PC-9 (cell line): ENCODE data around the gene CCDC201. TPM values are rescaled to one million over a fixed set of nuclear protein-coding genes. Genes with fewer than 3 reads are reported as not detected.
A peak's percentile ranks its signal among the peaks of the same experiment; 100 is the strongest.

Experiments
- BruUV-seq: library from RNA; stranded (reverse); fragments of 400-500 nt; replicated peaks from 2 replicates; lab custom pipeline; 2021; lab: Mats Ljungman, UMichigan
- CTCF ChIA-PET: fragments of 300-600 bp; sonication (Branson Sonifier 250); formaldehyde crosslinking; loops from one replicate; lab custom pipeline; 2022; ENCODE audit warnings: antibody characterized with exemption; lab: Charles Lee
- POLR2A ChIA-PET: fragments of 300-600 bp; sonication (Branson Sonifier 250); formaldehyde crosslinking; loops from one replicate; lab custom pipeline; 2022; ENCODE audit warnings: antibody characterized with exemption; ENCODE audit not compliant: unreplicated experiment; lab: Charles Lee
- DNase-seq, 2 experiments: peaks; one replicate each; pipeline versions ENCODE4 v3.0.0 to v3.0.0-alpha.2; 2015 to 2022; ENCODE audit warnings: mixed read lengths in 1 of 2
- H2AFZ ChIP-seq: fragments of 200-600 bp; sonication (generic); 2 replicates; pipeline ENCODE4 v1.8.1; 2017; ENCODE audit warnings: antibody characterized with exemption
- H3F3A ChIP-seq: fragments of 200-600 bp; sonication (generic); 2 replicates; pipeline ENCODE4 v1.8.1; 2017; ENCODE audit warnings: antibody characterized with exemption, mild to moderate bottlenecking, low read depth; ENCODE audit not compliant: insufficient read depth
- H3K27ac ChIP-seq: fragments of 200-600 bp; sonication (generic); 2 replicates; pipeline ENCODE4 v1.6.1; 2016; ENCODE audit warnings: mixed run types
- H3K27me3 ChIP-seq: fragments of 200-600 bp; sonication (generic); 2 replicates; pipeline ENCODE4 v1.6.1; 2016; ENCODE audit warnings: low read depth, mixed run types; ENCODE audit not compliant: insufficient read depth
- H3K36me3 ChIP-seq: fragments of 200-600 bp; sonication (generic); 2 replicates; pipeline ENCODE4 v1.6.1; 2016; ENCODE audit warnings: low read depth, mixed run types
- H3K4me1 ChIP-seq: fragments of 200-600 bp; sonication (generic); replicated peaks from 2 replicates; pipeline ENCODE4 v1.6.1; 2016; ENCODE audit warnings: mixed run types; ENCODE audit not compliant: insufficient read depth
- H3K4me2 ChIP-seq: fragments of 200-600 bp; sonication (generic); 2 replicates; pipeline ENCODE4 v1.6.1; 2017; ENCODE audit warnings: mixed run types
- H3K4me3 ChIP-seq: fragments of 200-600 bp; sonication (generic); 2 replicates; pipeline ENCODE4 v1.6.1; 2016; ENCODE audit warnings: mixed run types
- H3K79me2 ChIP-seq: fragments of 200-600 bp; sonication (generic); 2 replicates; pipeline ENCODE4 v1.6.1; 2017; ENCODE audit warnings: low read depth, mixed run types
- H3K9me2 ChIP-seq: fragments of 200-600 bp; sonication (generic); 2 replicates; pipeline ENCODE4 v1.8.1; 2017; ENCODE audit warnings: mild to moderate bottlenecking; ENCODE audit not compliant: insufficient read depth
- H3K9me3 ChIP-seq: fragments of 200-600 bp; sonication (generic); 2 replicates; pipeline ENCODE4 v1.8.1; 2016; ENCODE audit warnings: low read depth; ENCODE audit not compliant: insufficient read depth
- H4K20me1 ChIP-seq: fragments of 200-600 bp; sonication (generic); 2 replicates; pipeline ENCODE4 v1.8.1; 2017; ENCODE audit not compliant: insufficient read depth
- CTCF ChIP-seq: fragments of 200-600 bp; sonication (generic); conservative IDR thresholded peaks from 2 replicates; pipeline ENCODE4 v1.6.1; 2017; ENCODE audit warnings: mixed run types, antibody characterized with exemption, mild to moderate bottlenecking, moderate library complexity
- EZH2 ChIP-seq: fragments of 200-600 bp; sonication (generic); IDR thresholded peaks from 2 replicates; pipeline ENCODE4 v1.8.0; 2017; ENCODE audit warnings: antibody characterized with exemption, low read depth
- intact Hi-C: fragments of 100-400 bp; cut with micrococcal nuclease; formaldehyde crosslinking; loops from one replicate; pipeline ENCODE4 v1.10.0; 2022; ENCODE audit not compliant: unreplicated experiment
- total RNA-seq: library from RNA; stranded (reverse); gene quantifications from 2 replicates; pipeline ENCODE4 v1.2.3, GENCODE V29; 2021

Gene CCDC201
- total RNA-seq, 1 experiment from 2014 or later: not detected

GRCh38 chr7:45881280-45881758, 8.4 kb upstream of the CCDC201 start:
- H3K9me3 ChIP-seq: peaks cover 25% of the 10 kb centered on the region
- TF ChIP-seq CTCF: no peak
- TF ChIP-seq EZH2: no peak
- H4K20me1 ChIP-seq: no peaks in the 10 kb centered on the region
- DNase-seq: peak in 1 of 2 experiments; percentile 29
- peaks cover 43% of the 10 kb centered on the region for H3K4me1 ChIP-seq
- POLR2A ChIA-PET: interaction anchor here (0.6 kb wide), 1 partner anchor 25 kb away, joined by 6 read pairs; no protein-coding TSS in a partner anchor
- H3F3A ChIP-seq: peaks cover 36% of the 10 kb centered on the region
- H3K4me2 ChIP-seq: peak overlapping the region; percentile 24
- intact Hi-C loops: no loop called here
- H3K36me3 ChIP-seq: no peaks in the 10 kb centered on the region
- no peak overlapping the region for H3K4me3 ChIP-seq
- peak overlapping the region; percentile 80 for H3K27ac ChIP-seq
- H3K9me2 ChIP-seq: no peaks in the 10 kb centered on the region
- H2AFZ ChIP-seq: no peak overlapping the region
- H3K79me2 ChIP-seq: no peaks in the 10 kb centered on the region; the same call in 1 of the 2 replicates
- no peaks in the 10 kb centered on the region for H3K27me3 ChIP-seq
- CTCF ChIA-PET: no interaction called here
- BruUV-seq: no TSS peak

DNA sequence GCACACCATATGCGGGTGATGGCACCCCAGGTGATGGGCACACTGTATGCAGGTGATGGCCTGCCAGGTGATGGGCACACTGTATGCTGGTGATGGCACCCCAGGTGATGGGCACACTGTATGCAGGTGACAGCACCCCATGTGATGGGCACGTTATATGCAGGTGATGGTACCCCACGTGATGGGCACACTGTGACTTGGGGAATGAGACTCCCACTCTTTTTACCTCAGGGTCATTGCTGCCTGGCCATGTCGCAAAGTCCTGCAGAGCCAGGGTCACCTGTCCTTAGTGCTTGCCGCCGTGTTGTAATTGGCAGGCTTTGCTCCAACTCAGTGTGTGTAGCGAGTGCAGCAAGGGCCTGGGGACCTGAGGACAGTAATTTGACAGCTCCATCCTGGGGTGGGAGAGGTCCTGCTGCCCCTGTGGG, 7.6 kb upstream of the CCDC201 start:
- Histone ChIP-seq H3K4me1 (peaks cover 40% of the 10 kb centered on the region), H3K4me3 (no peak overlapping the region), H3K9me2 (no peaks in the 10 kb centered on the region), H3F3A (peaks cover 31% of the 10 kb centered on the region), H3K4me2 (no peak overlapping the region), H3K79me2 (no peaks in the 10 kb centered on the region), H3K27ac (no peak overlapping the region), H2AFZ (no peak overlapping the region), H4K20me1 (no peaks in the 10 kb centered on the region), H3K27me3 (no peaks in the 10 kb centered on the region), H3K36me3 (no peaks in the 10 kb centered on the region), H3K9me3 (peaks cover 25% of the 10 kb centered on the region)
- ChIA-PET CTCF (no interaction called here), POLR2A (no interaction called here)
- intact Hi-C loops: no loop called here
- no peak for TF ChIP-seq EZH2
- no peak for TF ChIP-seq CTCF
- BruUV-seq: no TSS peak
- peak in 1 of 2 experiments; percentile 25 for DNase-seq

DNA sequence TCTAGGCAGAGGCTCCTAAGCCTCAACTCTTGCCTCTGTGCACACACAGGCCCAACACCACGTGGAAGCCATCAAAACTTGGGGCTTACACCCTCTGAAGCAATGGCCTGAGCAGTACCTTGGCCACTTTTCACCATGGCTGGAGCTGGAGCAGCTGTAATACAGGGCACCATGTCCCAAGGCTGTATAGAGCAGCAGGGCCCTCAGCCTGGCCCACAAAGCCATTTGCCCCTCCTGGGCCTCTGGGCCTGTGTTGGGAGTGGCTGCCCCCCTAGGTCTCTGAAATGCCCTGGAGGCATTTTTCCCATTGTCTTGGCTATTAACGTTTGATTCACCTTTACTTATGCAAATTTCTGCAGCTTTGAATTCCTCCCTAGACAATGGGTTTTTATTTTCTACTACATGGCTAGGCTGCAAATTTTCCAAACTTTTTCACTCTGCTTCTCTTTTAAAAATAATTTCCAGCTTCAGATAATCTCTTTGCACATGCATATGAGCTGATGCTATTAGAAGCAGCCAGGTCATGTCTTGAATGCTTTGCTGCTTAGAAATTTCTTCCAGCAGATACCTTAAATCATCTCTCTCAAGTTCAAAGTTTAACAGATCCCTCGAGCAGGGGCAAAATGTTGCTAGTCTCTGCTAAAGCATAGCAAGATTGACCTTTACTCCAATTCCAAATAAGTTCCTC, 5.7 kb upstream of the CCDC201 start:
- no peaks in the 10 kb centered on the region for H3K79me2 ChIP-seq
- peaks cover 38% of the 10 kb centered on the region for H3K4me1 ChIP-seq
- H3K36me3 ChIP-seq: no peaks in the 10 kb centered on the region
- no TSS peak for BruUV-seq
- TF ChIP-seq EZH2 (no peak), CTCF (no peak)
- H3K27me3 ChIP-seq: no peaks in the 10 kb centered on the region
- H2AFZ ChIP-seq: no peak overlapping the region
- intact Hi-C loops: no loop called here
- no peak overlapping the region for H3K27ac ChIP-seq
- no peaks in the 10 kb centered on the region for H4K20me1 ChIP-seq
- no peaks in the 10 kb centered on the region for H3K9me2 ChIP-seq
- peaks cover 29% of the 10 kb centered on the region for H3F3A ChIP-seq
- H3K4me3 ChIP-seq: no peak overlapping the region
- CTCF ChIA-PET: no interaction called here
- H3K9me3 ChIP-seq: peaks cover 25% of the 10 kb centered on the region
- peak in 1 of 2 experiments; percentile 35 for DNase-seq
- no peak overlapping the region for H3K4me2 ChIP-seq
- POLR2A ChIA-PET: no interaction called here
